GM18858 (cell line): Measurements from ENCODE around the gene SAMD14.

Experiments
- ATAC-seq: cut with Tn5 transposase; IDR thresholded peaks from one replicate; pipeline ENCODE4 v1.9.1; 2021; ENCODE audit not compliant: unreplicated experiment

SAMD14 gene

GRCh38 chr17:50113624-50114320, 16.2 kb downstream of the SAMD14 start:
- no peak for ATAC-seq

- no peak for ATAC-seq
Measured at GRCh38 chr17:50112694-50113093, 17.3 kb downstream of the SAMD14 start.

GRCh38 chr17:50111673-50112655, 18.0 kb downstream of the SAMD14 start:
- no peak for ATAC-seq

- no peak for ATAC-seq
Measured at GRCh38 chr17:50110591-50111349, 19.2 kb downstream of the SAMD14 start.

GRCh38 chr17:50109785-50110184, 20.2 kb downstream of the SAMD14 start:
- ATAC-seq: no peak

GRCh38 chr17:50109207-50109606, 20.8 kb downstream of the SAMD14 start:
- ATAC-seq: no peak

- no peak for ATAC-seq
Measured at GRCh38 chr17:50108556-50108955, 21.4 kb downstream of the SAMD14 start.

- no peak for ATAC-seq
Measured at GRCh38 chr17:50107790-50108414, 22.1 kb downstream of the SAMD14 start.

- ATAC-seq: no peak
Measured at GRCh38 chr17:50106393-50107131, 23.4 kb downstream of the SAMD14 start.

- no peak for ATAC-seq
Measured at GRCh38 chr17:50105811-50106210, 24.1 kb downstream of the SAMD14 start.

GRCh38 chr17:50103941-50104340, 26.0 kb downstream of the SAMD14 start:
- no peak for ATAC-seq

GRCh38 chr17:50103252-50103651, 26.7 kb downstream of the SAMD14 start:
- no peak for ATAC-seq

GRCh38 chr17:50102164-50102991, 27.6 kb downstream of the SAMD14 start:
- ATAC-seq: no peak

- ATAC-seq: no peak
Measured at GRCh38 chr17:50101346-50102163, 28.4 kb downstream of the SAMD14 start.

GRCh38 chr17:50100921-50101345, 29.0 kb downstream of the SAMD14 start:
- no peak for ATAC-seq

- no peak for ATAC-seq
Measured at GRCh38 chr17:50100480-50100883, 29.5 kb downstream of the SAMD14 start.

GRCh38 chr17:50099003-50099402, 31.0 kb downstream of the SAMD14 start:
- ATAC-seq: no peak

- ATAC-seq: no peak
Measured at GRCh38 chr17:50098583-50098982, 31.4 kb downstream of the SAMD14 start.
